ENCODE measurements around the gene MTMR3.

DNA sequence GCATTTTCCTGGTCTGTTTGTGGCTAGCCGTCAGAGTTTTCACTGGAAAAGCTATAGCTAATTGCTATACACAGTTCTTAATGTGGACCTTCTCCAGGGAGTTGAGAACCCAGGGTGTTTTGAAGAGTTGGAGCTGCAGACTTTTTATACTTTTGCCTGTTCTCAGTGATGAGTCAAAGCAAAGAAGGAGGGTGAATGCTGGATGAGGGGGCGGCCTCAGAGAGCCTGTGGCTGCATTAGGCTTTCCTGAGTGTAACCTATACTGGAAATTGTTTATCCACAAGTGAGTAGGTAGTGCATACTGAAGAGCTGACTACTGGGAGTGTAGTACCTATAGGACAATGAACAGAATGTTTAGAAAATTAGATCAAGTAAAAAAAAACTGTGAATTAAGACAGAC is 117.6 kb downstream of the MTMR3 start:
- TF ChIP-seq, protein P1, sequence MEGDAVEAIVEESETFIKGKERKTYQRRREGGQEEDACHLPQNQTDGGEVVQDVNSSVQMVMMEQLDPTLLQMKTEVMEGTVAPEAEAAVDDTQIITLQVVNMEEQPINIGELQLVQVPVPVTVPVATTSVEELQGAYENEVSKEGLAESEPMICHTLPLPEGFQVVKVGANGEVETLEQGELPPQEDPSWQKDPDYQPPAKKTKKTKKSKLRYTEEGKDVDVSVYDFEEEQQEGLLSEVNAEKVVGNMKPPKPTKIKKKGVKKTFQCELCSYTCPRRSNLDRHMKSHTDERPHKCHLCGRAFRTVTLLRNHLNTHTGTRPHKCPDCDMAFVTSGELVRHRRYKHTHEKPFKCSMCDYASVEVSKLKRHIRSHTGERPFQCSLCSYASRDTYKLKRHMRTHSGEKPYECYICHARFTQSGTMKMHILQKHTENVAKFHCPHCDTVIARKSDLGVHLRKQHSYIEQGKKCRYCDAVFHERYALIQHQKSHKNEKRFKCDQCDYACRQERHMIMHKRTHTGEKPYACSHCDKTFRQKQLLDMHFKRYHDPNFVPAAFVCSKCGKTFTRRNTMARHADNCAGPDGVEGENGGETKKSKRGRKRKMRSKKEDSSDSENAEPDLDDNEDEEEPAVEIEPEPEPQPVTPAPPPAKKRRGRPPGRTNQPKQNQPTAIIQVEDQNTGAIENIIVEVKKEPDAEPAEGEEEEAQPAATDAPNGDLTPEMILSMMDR (IDR thresholded peaks at IDR 0.05): no peak
- no peak for TF ChIP-seq POLR2A (IDR thresholded peaks at IDR 0.05)

Data from adrenal gland (tissue), 5 donors.